ENCODE results near the gene SEM1. TPM values are rescaled to one million over a fixed set of nuclear protein-coding genes. Genes with fewer than 3 reads are reported as not detected.
A peak's percentile ranks its signal among the peaks of the same experiment; 100 is the strongest.

SEM1 gene
- total and polyA plus RNA-seq, 12 donors: 8.9 to 483 (median 52.6) TPM

GRCh38 chr7:96718107-96719003 lies 8.7 kb upstream of the SEM1 start:
- no peak overlapping the region for H3K4me3 ChIP-seq
- H3K9me3 ChIP-seq (replicated peaks in 1 of 3): no peaks in the 10 kb centered on the region
- intact Hi-C loops (cut with DNase I): no loop called here
- no peak for DNase-seq
- peaks cover 9% of the 10 kb centered on the region for H3K27me3 ChIP-seq
- no peak for TF ChIP-seq POLR2A (IDR thresholded peaks at IDR 0.05)
- TF ChIP-seq, protein P1, sequence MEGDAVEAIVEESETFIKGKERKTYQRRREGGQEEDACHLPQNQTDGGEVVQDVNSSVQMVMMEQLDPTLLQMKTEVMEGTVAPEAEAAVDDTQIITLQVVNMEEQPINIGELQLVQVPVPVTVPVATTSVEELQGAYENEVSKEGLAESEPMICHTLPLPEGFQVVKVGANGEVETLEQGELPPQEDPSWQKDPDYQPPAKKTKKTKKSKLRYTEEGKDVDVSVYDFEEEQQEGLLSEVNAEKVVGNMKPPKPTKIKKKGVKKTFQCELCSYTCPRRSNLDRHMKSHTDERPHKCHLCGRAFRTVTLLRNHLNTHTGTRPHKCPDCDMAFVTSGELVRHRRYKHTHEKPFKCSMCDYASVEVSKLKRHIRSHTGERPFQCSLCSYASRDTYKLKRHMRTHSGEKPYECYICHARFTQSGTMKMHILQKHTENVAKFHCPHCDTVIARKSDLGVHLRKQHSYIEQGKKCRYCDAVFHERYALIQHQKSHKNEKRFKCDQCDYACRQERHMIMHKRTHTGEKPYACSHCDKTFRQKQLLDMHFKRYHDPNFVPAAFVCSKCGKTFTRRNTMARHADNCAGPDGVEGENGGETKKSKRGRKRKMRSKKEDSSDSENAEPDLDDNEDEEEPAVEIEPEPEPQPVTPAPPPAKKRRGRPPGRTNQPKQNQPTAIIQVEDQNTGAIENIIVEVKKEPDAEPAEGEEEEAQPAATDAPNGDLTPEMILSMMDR (IDR thresholded peaks at IDR 0.05): no peak
- no peaks in the 10 kb centered on the region for H3K4me1 ChIP-seq (replicated peaks in 1 of 2)
- no peak overlapping the region for H3K27ac ChIP-seq
- 52 to 61% (median 57%) methylated on average over 3 of the region's 3 CpGs for WGBS, 4 donors
- H3K36me3 ChIP-seq (replicated peaks in 1 of 2): no peaks in the 10 kb centered on the region

- DNase-seq: no peak
- WGBS, 4 donors: 71 to 85% (median 79%) methylated on average over 3 of the region's 3 CpGs
- Histone ChIP-seq H3K27ac (no peak overlapping the region), H3K36me3 (replicated peaks in 1 of 2) (no peaks in the 10 kb centered on the region), H3K27me3 (peaks cover 4% of the 10 kb centered on the region), H3K4me1 (replicated peaks in 1 of 2) (peaks cover 2 to 10% of the 10 kb centered on the region in 2 donors), H3K9me3 (replicated peaks in 1 of 3) (no peaks in the 10 kb centered on the region), H3K4me3 (no peak overlapping the region)
- intact Hi-C loops (cut with DNase I): no loop called here
- TF ChIP-seq POLR2A (IDR thresholded peaks at IDR 0.05): no peak
- TF ChIP-seq, protein P1 (IDR thresholded peaks at IDR 0.05): no peak
Measured at GRCh38 chr7:96713037-96713436, 3.4 kb upstream of the SEM1 start.

GRCh38 chr7:96710544-96710943 lies 898 bp upstream of the SEM1 start:
- H3K4me1 ChIP-seq (replicated peaks in 1 of 2): peaks cover 4 to 24% of the 10 kb centered on the region in 2 donors
- H3K27me3 ChIP-seq: no peaks in the 10 kb centered on the region
- no peaks in the 10 kb centered on the region for H3K9me3 ChIP-seq (replicated peaks in 1 of 3)
- H3K27ac ChIP-seq: no peak overlapping the region
- 92 to 98% (median 95%) methylated on average over 2 of the region's 2 CpGs for WGBS, 4 donors
- no peaks in the 10 kb centered on the region for H3K36me3 ChIP-seq (replicated peaks in 1 of 2)
- no peak for DNase-seq
- intact Hi-C loops (cut with DNase I): no loop called here
- TF ChIP-seq, protein P1 (IDR thresholded peaks at IDR 0.05): no peak
- no peak for TF ChIP-seq POLR2A (IDR thresholded peaks at IDR 0.05)
- H3K4me3 ChIP-seq: no peak overlapping the region

GRCh38 chr7:96708872-96709271 lies 774 bp downstream of the SEM1 start:
- Histone ChIP-seq H3K27ac (peak overlapping the region in 3 of 5 donors; percentile 83 to 93 (median 92)), H3K9me3 (replicated peaks in 1 of 3) (no peaks in the 10 kb centered on the region), H3K4me1 (replicated peaks in 1 of 2) (peaks cover 4 to 35% of the 10 kb centered on the region in 2 donors), H3K36me3 (replicated peaks in 1 of 2) (no peaks in the 10 kb centered on the region), H3K4me3 (peak overlapping the region; percentile 61 to 96 (median 78)), H3K27me3 (no peaks in the 10 kb centered on the region)
- intact Hi-C loops (cut with DNase I): no loop called here
- no peak for DNase-seq
- 45 to 64% (median 57%) methylated on average over 5 of the region's 5 CpGs for WGBS, 4 donors
- TF ChIP-seq POLR2A (IDR thresholded peaks at IDR 0.05): no peak
- TF ChIP-seq, protein P1 (IDR thresholded peaks at IDR 0.05): no peak

All from adrenal gland (tissue), 12 donors.